Fibroblast of lung (primary cell): Measurements from ENCODE around the gene OLA1.

ENCODE experiments used
- EZH2 ChIP-seq: IDR thresholded peaks from 2 replicates; pipeline ENCODE4 v1.5.1; 2012; ENCODE audit warnings: low read length, control low read depth, mild to moderate bottlenecking; ENCODE audit errors: missing control alignments
- TF ChIP-seq, protein P1 (sequence below), 2 donors: IDR thresholded peaks in 1 of 2; conservative IDR thresholded peaks in 1 of 2; 1 replicate in 1 of 2; 2 replicates in 1 of 2; pipeline ENCODE4 v1.5.1; 2011 to 2012; ENCODE audit warnings: low read length in 2 of 2, control low read depth in 1 of 2, inconsistent platforms in 1 of 2, low read depth in 1 of 2, mild to moderate bottlenecking in 1 of 2

DNA sequence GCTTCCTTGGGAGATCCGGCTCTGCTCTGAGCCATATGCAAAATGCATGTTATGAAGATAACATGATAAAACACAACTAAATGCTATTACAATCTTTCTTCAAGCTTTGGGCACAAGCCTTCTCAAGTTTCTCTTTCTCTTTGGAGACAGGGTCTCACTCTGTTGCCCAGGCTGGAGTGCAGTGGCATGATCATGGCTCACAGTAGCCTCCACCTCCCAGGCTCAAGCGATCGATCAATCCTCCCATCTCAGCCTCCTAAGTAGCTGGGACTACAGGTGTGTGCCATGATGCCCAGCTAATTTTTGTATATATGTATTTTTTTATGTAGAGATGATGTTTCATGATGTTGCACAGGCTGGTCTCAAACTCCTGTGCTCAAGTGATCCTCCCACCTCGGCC lies 175.5 kb downstream of the OLA1 start:
- TF ChIP-seq, protein P1, sequence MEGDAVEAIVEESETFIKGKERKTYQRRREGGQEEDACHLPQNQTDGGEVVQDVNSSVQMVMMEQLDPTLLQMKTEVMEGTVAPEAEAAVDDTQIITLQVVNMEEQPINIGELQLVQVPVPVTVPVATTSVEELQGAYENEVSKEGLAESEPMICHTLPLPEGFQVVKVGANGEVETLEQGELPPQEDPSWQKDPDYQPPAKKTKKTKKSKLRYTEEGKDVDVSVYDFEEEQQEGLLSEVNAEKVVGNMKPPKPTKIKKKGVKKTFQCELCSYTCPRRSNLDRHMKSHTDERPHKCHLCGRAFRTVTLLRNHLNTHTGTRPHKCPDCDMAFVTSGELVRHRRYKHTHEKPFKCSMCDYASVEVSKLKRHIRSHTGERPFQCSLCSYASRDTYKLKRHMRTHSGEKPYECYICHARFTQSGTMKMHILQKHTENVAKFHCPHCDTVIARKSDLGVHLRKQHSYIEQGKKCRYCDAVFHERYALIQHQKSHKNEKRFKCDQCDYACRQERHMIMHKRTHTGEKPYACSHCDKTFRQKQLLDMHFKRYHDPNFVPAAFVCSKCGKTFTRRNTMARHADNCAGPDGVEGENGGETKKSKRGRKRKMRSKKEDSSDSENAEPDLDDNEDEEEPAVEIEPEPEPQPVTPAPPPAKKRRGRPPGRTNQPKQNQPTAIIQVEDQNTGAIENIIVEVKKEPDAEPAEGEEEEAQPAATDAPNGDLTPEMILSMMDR (conservative IDR thresholded peaks at IDR 0.05 in 1 of 2, IDR thresholded peaks at IDR 0.05 in 1 of 2; ENCODE audit: low read depth in 1 of 2, low read length in 2 of 2): no peak
- no peak for TF ChIP-seq EZH2
